ENCODE data around the gene PAMR1. TPM values are rescaled to one million over a fixed set of nuclear protein-coding genes. Genes with fewer than 3 reads are reported as not detected.

PAMR1 gene
- total RNA-seq, 2 donors from 2014 or later: 0.99 to 3.6 TPM

DNA sequence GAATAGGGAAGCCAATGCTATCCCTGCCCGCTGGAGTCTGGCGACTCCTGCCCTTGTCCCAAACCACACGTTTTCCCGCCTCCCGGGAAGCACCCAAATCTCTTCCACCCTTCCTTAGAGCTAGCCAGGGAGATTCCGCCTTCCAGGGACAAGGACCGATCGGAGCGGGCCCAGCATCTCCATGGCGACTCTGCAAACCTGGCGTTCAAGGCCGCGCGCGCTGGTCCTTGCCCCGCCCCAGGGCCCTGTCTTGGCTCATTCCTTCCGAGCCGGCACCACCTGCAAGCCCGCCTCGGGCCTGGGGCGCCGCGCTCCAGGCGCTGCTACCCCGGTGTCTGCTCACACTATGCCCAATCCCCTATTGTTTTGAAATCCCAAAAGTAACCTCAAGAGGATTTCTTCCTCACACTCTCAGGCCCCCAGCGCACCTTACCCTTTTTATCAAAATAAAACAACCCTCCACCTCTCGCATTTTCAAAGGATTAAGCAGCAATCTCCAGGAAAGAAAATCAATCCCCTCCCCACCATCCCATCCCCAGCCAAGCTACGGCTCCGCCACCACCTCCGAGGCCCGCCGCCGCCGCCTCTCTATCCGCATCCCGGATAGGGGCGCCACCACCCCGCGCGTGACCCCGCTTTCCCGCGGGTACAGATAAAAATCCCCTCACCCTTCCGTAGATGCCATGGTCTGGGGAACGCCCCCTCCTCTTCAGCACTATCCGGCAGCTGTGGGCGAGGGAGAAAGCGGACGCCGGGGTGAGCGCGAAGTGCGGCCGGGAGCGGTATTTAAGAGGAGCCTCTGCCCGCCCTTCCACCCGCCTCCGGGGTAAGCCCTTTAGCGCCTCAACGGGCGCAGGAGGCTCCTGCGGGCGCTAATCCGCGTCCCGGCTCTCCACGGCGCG is 106.9 kb downstream of the PAMR1 start:
- WGBS, 2 donors: 6 to 8% methylated on average over 32 to 68 of the region's 69 CpGs
- Histone ChIP-seq H3K4me1 (peaks cover 26% of the 10 kb centered on the region), H3K4me3 (peak overlapping the region in 1 of 2 donors; percentile 42), H3K27ac (no peak overlapping the region), H3K36me3 (replicated peaks in 1 of 2; ENCODE audit: insufficient read depth in 1 of 2, low read depth in 2 of 2) (no peaks in the 10 kb centered on the region), H3K9me3 (no peaks in the 10 kb centered on the region), H3K27me3 (peaks cover 0 to 29% of the 10 kb centered on the region in 2 donors)
- peak; percentile 38 for ATAC-seq
- TF ChIP-seq POLR2A (IDR thresholded peaks at IDR 0.05): no peak
- TF ChIP-seq, protein P1, sequence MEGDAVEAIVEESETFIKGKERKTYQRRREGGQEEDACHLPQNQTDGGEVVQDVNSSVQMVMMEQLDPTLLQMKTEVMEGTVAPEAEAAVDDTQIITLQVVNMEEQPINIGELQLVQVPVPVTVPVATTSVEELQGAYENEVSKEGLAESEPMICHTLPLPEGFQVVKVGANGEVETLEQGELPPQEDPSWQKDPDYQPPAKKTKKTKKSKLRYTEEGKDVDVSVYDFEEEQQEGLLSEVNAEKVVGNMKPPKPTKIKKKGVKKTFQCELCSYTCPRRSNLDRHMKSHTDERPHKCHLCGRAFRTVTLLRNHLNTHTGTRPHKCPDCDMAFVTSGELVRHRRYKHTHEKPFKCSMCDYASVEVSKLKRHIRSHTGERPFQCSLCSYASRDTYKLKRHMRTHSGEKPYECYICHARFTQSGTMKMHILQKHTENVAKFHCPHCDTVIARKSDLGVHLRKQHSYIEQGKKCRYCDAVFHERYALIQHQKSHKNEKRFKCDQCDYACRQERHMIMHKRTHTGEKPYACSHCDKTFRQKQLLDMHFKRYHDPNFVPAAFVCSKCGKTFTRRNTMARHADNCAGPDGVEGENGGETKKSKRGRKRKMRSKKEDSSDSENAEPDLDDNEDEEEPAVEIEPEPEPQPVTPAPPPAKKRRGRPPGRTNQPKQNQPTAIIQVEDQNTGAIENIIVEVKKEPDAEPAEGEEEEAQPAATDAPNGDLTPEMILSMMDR (IDR thresholded peaks at IDR 0.05): no peak
- peak in 2 of 4 donors; percentile 34 to 41 for DNase-seq
- intact Hi-C loops (cut with DNase I): no loop called here

DNA sequence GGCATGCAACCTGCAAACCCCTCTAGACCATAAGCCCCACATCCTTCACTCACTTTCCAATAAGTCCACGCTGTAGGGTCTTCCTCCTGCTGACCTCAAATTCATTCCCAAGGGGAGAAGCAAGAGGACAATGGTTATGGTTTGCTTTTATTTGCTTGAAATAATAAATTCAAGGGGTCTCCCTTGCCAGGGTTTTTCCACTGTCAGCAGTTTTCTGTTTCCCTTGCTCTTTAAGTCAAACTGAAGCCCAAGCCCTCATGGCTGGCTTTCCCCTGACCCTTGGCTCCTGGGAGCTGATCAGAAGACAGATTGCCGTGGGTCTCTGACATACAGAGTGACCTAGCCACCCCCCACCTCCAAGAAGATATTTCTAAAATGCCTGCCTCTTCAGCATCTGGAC is 109.9 kb downstream of the PAMR1 start:
- no peaks in the 10 kb centered on the region for H3K9me3 ChIP-seq
- no peaks in the 10 kb centered on the region for H3K36me3 ChIP-seq (replicated peaks in 1 of 2; ENCODE audit: insufficient read depth in 1 of 2, low read depth in 2 of 2)
- intact Hi-C loops (cut with DNase I): no loop called here
- H3K27ac ChIP-seq: no peak overlapping the region
- no peak overlapping the region for H3K4me3 ChIP-seq
- H3K27me3 ChIP-seq: peaks cover 0 to 23% of the 10 kb centered on the region in 2 donors
- ATAC-seq (no peak), DNase-seq (no peak)
- no peak for TF ChIP-seq POLR2A (IDR thresholded peaks at IDR 0.05)
- TF ChIP-seq, protein P1 (IDR thresholded peaks at IDR 0.05): no peak
- peaks cover 25% of the 10 kb centered on the region for H3K4me1 ChIP-seq
- WGBS, 2 donors: 82 to 85% methylated on average over 2 of the region's 2 CpGs

GRCh38 chr11:35414776-35415175 is 110.6 kb downstream of the PAMR1 start:
- no peak for TF ChIP-seq POLR2A (IDR thresholded peaks at IDR 0.05)
- TF ChIP-seq, protein P1 (IDR thresholded peaks at IDR 0.05): no peak
- H3K27ac ChIP-seq: no peak overlapping the region

DNA sequence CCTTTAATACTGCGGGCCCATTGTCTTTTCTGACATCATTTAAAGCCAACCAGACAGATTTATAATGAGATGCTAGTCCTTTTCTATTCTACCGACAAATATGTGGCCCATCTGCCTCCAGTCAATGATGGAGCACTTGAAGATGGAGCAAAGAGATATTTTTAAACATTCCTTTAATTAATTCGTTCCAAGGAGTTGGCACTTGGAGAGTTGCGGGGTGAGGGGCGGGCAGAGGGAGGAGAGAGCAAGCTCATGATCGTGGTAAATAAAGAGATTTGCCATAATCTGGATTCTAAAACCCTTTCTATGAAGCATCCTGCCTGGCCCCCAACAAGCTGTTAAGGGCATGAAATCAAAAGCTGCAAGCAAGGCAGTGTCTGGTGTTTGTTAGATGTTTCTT is 111.1 kb downstream of the PAMR1 start:
- no peaks in the 10 kb centered on the region for H3K36me3 ChIP-seq (replicated peaks in 1 of 2; ENCODE audit: insufficient read depth in 1 of 2, low read depth in 2 of 2)
- ATAC-seq (no peak), DNase-seq (no peak)
- H3K4me1 ChIP-seq: peaks cover 13% of the 10 kb centered on the region
- TF ChIP-seq, protein P1 (IDR thresholded peaks at IDR 0.05): no peak
- TF ChIP-seq POLR2A (IDR thresholded peaks at IDR 0.05): no peak
- H3K4me3 ChIP-seq: no peak overlapping the region
- WGBS, 2 donors: 80 to 82% methylated on average over 6 of the region's 6 CpGs
- no peak overlapping the region for H3K27ac ChIP-seq
- intact Hi-C loops (cut with DNase I): no loop called here
- no peaks in the 10 kb centered on the region for H3K9me3 ChIP-seq
- peaks cover 0 to 12% of the 10 kb centered on the region in 2 donors for H3K27me3 ChIP-seq

More at GRCh38 chr11:35414776-35415175, 110.6 kb downstream of the PAMR1 start:
- Histone ChIP-seq H3K4me1 (peaks cover 18% of the 10 kb centered on the region), H3K27me3 (peaks cover 0 to 16% of the 10 kb centered on the region in 2 donors), H3K9me3 (no peaks in the 10 kb centered on the region), H3K36me3 (replicated peaks in 1 of 2; ENCODE audit: insufficient read depth in 1 of 2, low read depth in 2 of 2) (no peaks in the 10 kb centered on the region), H3K4me3 (no peak overlapping the region)
- WGBS, 2 donors: 42 to 44% methylated on average over 2 of the region's 2 CpGs
- intact Hi-C loops (cut with DNase I): no loop called here
- DNase-seq (no peak), ATAC-seq (no peak)
